GM23338 (cell line): ENCODE data around the gene MORC4. TPM values are rescaled to one million over a fixed set of nuclear protein-coding genes. Genes with fewer than 3 reads are reported as not detected.

Source experiments
- ATAC-seq: fragments of 200-7000 bp; cut with Tn5 transposase; 3 replicates; pipeline ENCODE4 v1.9.1; 2020
- DNase-seq: peaks from one replicate; pipeline ENCODE4 v3.0.0-alpha.2; 2015; ENCODE audit warnings: low spot score
- H2AFZ ChIP-seq: fragments of 200-600 bp; sonication (generic); 2 replicates; pipeline ENCODE4 v1.8.0; 2016; ENCODE audit warnings: antibody characterized with exemption, mild to moderate bottlenecking, moderate library complexity
- H3F3A ChIP-seq: fragments of 200-600 bp; sonication (generic); replicated peaks from 2 replicates; pipeline ENCODE4 v1.8.0; 2017; ENCODE audit warnings: antibody characterized with exemption, mixed run types, low read depth
- H3K27ac ChIP-seq: fragments of 200-600 bp; sonication (generic); 2 replicates; pipeline ENCODE4 v1.6.1; 2016; ENCODE audit warnings: low read depth
- H3K27me3 ChIP-seq: fragments of 200-600 bp; sonication (generic); 2 replicates; pipeline ENCODE4 v1.8.0; 2016; ENCODE audit warnings: mild to moderate bottlenecking, mixed run types, moderate library complexity; ENCODE audit not compliant: insufficient read depth
- H3K36me3 ChIP-seq: fragments of 200-600 bp; sonication (generic); 2 replicates; pipeline ENCODE4 v1.8.0; 2016; ENCODE audit warnings: mild to moderate bottlenecking; ENCODE audit not compliant: insufficient read depth
- H3K4me1 ChIP-seq: fragments of 200-600 bp; sonication (generic); 2 replicates; pipeline ENCODE4 v1.8.0; 2016; ENCODE audit warnings: mild to moderate bottlenecking, moderate library complexity; ENCODE audit not compliant: insufficient read depth
- H3K4me2 ChIP-seq: fragments of 200-600 bp; sonication (generic); 2 replicates; pipeline ENCODE4 v1.7.1; 2017; ENCODE audit warnings: mixed run types
- H3K4me3 ChIP-seq: fragments of 200-600 bp; sonication (generic); 2 replicates; pipeline ENCODE4 v1.6.1; 2016; ENCODE audit warnings: mixed run types
- H3K79me2 ChIP-seq: fragments of 200-600 bp; sonication (generic); replicated peaks from 2 replicates; pipeline ENCODE4 v1.8.0; 2017; ENCODE audit warnings: mild to moderate bottlenecking; ENCODE audit not compliant: insufficient read depth
- H3K9me2 ChIP-seq: fragments of 200-600 bp; sonication (generic); 2 replicates; pipeline ENCODE4 v1.8.0; 2017; ENCODE audit not compliant: insufficient read depth
- H4K20me1 ChIP-seq: fragments of 200-600 bp; sonication (generic); replicated peaks from 2 replicates; pipeline ENCODE4 v1.8.0; 2017; ENCODE audit warnings: mild to moderate bottlenecking; ENCODE audit not compliant: insufficient read depth
- H3K27ac Mint-ChIP-seq: 2 replicates; pipeline ENCODE4 v1.8.0; 2020; ENCODE audit warnings: inconsistent platforms, mild to moderate bottlenecking, moderate library complexity, mixed read lengths
- H3K27me3 Mint-ChIP-seq: 3 replicates; pipeline ENCODE4 v1.8.0; 2022; ENCODE audit warnings: low read depth, mild to moderate bottlenecking, moderate library complexity, mixed read lengths, inconsistent platforms; ENCODE audit not compliant: insufficient read depth, poor library complexity
- H3K36me3 Mint-ChIP-seq: 3 replicates; pipeline ENCODE4 v1.8.0; 2021; ENCODE audit warnings: low read depth, mild to moderate bottlenecking, inconsistent platforms, moderate library complexity, mixed read lengths
- H3K4me1 Mint-ChIP-seq: 3 replicates; pipeline ENCODE4 v1.8.0; 2020; ENCODE audit warnings: mild to moderate bottlenecking, inconsistent platforms, mixed read lengths
- H3K4me3 Mint-ChIP-seq: 3 replicates; pipeline ENCODE4 v1.8.0; 2021; ENCODE audit warnings: moderate library complexity, mild to moderate bottlenecking, inconsistent platforms, mixed read lengths
- H3K9me3 Mint-ChIP-seq: 3 replicates; pipeline ENCODE4 v1.8.0; 2020; ENCODE audit warnings: moderate library complexity, mild to moderate bottlenecking, inconsistent platforms, mixed read lengths
- CREB1 ChIP-seq: fragments of 250-450 bp; sonication (Bioruptor Pico); IDR thresholded peaks from 2 replicates; pipeline ENCODE4 v1.5.0; 2020; ENCODE audit warnings: low read depth, mild to moderate bottlenecking, moderate library complexity
- ETS1 ChIP-seq: IDR thresholded peaks from 2 replicates; pipeline ENCODE4 v1.6.1; 2016; ENCODE audit warnings: antibody characterized with exemption
- EZH2 ChIP-seq: fragments of 200-600 bp; sonication (generic); IDR thresholded peaks from one replicate; pipeline ENCODE4 v1.8.0; 2017; ENCODE audit warnings: antibody characterized with exemption, mild to moderate bottlenecking, low read depth; ENCODE audit not compliant: unreplicated experiment
- EZH2phosphoT487 ChIP-seq: fragments of 200-600 bp; sonication (generic); IDR thresholded peaks from one replicate; pipeline ENCODE4 v1.8.1; 2018; ENCODE audit warnings: antibody characterized with exemption; ENCODE audit not compliant: unreplicated experiment
- JUNB ChIP-seq: IDR thresholded peaks from one replicate; pipeline ENCODE4 v1.6.1; 2016; ENCODE audit warnings: antibody characterized with exemption; ENCODE audit not compliant: unreplicated experiment
- NANOG ChIP-seq: IDR thresholded peaks from 2 replicates; pipeline ENCODE4 v1.6.1; 2016; ENCODE audit warnings: antibody characterized with exemption, borderline replicate concordance
- POLR2AphosphoS5 ChIP-seq: IDR thresholded peaks from 2 replicates; pipeline ENCODE4 v1.6.1; 2016; ENCODE audit warnings: antibody characterized with exemption, low read depth
- REST ChIP-seq: IDR thresholded peaks from one replicate; pipeline ENCODE4 v1.6.1; 2018; ENCODE audit warnings: antibody characterized with exemption; ENCODE audit not compliant: unreplicated experiment
- STAT1 ChIP-seq: IDR thresholded peaks from one replicate; pipeline ENCODE4 v1.6.1; 2016; ENCODE audit warnings: antibody characterized with exemption; ENCODE audit not compliant: unreplicated experiment
- ZNF114 ChIP-seq: fragments of 250-450 bp; sonication (Bioruptor Pico); IDR thresholded peaks from 2 replicates; pipeline ENCODE4 v1.5.0; 2020; ENCODE audit warnings: mild to moderate bottlenecking, moderate library complexity
- ZNF331 ChIP-seq: fragments of 250-450 bp; sonication (Bioruptor Pico); IDR thresholded peaks from 2 replicates; pipeline ENCODE4 v1.5.0; 2020; ENCODE audit warnings: low read depth, mild to moderate bottlenecking, moderate library complexity
- polyA plus RNA-seq: library from polyadenylated mRNA; unstranded; fragments of >200 nt; fragmentation: Nextera tagmentation; extraction: Ambion mirVana; gene quantifications from 2 replicates; pipeline ENCODE4 v1.2.1, GENCODE V29; 2016
- total RNA-seq: library from RNA; depleted of rRNA; stranded (reverse); fragments of >200 nt; shearing (Covaris generic); gene quantifications from 2 replicates; pipeline ENCODE4 v1.2.3, GENCODE V29; 2014
- TF ChIP-seq, protein P1 (sequence below), 2 experiments: fragments of 200-600 bp in 1 of 2; sonication (generic) in 1 of 2; conservative IDR thresholded peaks; 2 replicates each; pipeline versions ENCODE4 v1.5.1 to v1.6.1; 2016 to 2017; ENCODE audit warnings: antibody characterized with exemption in 2 of 2, low read depth in 2 of 2, mild to moderate bottlenecking in 2 of 2, moderate library complexity in 1 of 2
- TF ChIP-seq, protein P2 (sequence below): fragments of 250-450 bp; sonication (Bioruptor Pico); IDR thresholded peaks from 2 replicates; pipeline ENCODE4 v1.5.0; 2020; ENCODE audit warnings: mild to moderate bottlenecking, moderate library complexity

The MORC4 gene
- total and polyA plus RNA-seq, 2 experiments from 2014 or later, result 1.6 to 1.7 TPM

GRCh38 chrX:106955004-106955772 lies 44.8 kb downstream of the MORC4 start:
- H3K79me2 ChIP-seq, result no peaks in the 10 kb centered on the region
- no peaks in the 10 kb centered on the region for H3K9me3 Mint-ChIP-seq
- ATAC-seq (no peak), DNase-seq (no peak)
- no peaks in the 10 kb centered on the region for H3K4me1 Mint-ChIP-seq
- H3F3A ChIP-seq, result no peaks in the 10 kb centered on the region
- H3K27ac Mint-ChIP-seq, result no peak overlapping the region
- H3K9me2 ChIP-seq, result no peaks in the 10 kb centered on the region
- H3K4me1 ChIP-seq, result no peaks in the 10 kb centered on the region
- H2AFZ ChIP-seq, result no peak overlapping the region
- no peak overlapping the region for H3K4me3 ChIP-seq
- H3K27me3 ChIP-seq, result no peaks in the 10 kb centered on the region
- H3K27ac ChIP-seq, result no peak overlapping the region
- no peaks in the 10 kb centered on the region; the same call in 2 of the 3 replicates for H3K36me3 Mint-ChIP-seq
- no peaks in the 10 kb centered on the region for H3K27me3 Mint-ChIP-seq
- H3K4me2 ChIP-seq, result no peak overlapping the region
- TF ChIP-seq STAT1, result no peak
- TF ChIP-seq EZH2, result no peak
- no peak for TF ChIP-seq CREB1 (CRISPR knock-in tag)
- no peak for TF ChIP-seq ZNF114
- TF ChIP-seq, protein P1, sequence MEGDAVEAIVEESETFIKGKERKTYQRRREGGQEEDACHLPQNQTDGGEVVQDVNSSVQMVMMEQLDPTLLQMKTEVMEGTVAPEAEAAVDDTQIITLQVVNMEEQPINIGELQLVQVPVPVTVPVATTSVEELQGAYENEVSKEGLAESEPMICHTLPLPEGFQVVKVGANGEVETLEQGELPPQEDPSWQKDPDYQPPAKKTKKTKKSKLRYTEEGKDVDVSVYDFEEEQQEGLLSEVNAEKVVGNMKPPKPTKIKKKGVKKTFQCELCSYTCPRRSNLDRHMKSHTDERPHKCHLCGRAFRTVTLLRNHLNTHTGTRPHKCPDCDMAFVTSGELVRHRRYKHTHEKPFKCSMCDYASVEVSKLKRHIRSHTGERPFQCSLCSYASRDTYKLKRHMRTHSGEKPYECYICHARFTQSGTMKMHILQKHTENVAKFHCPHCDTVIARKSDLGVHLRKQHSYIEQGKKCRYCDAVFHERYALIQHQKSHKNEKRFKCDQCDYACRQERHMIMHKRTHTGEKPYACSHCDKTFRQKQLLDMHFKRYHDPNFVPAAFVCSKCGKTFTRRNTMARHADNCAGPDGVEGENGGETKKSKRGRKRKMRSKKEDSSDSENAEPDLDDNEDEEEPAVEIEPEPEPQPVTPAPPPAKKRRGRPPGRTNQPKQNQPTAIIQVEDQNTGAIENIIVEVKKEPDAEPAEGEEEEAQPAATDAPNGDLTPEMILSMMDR (conservative IDR thresholded peaks at IDR 0.05; ENCODE audit: low read depth in 2 of 2), result no peak
- no peak for TF ChIP-seq NANOG
- TF ChIP-seq, protein P2, sequence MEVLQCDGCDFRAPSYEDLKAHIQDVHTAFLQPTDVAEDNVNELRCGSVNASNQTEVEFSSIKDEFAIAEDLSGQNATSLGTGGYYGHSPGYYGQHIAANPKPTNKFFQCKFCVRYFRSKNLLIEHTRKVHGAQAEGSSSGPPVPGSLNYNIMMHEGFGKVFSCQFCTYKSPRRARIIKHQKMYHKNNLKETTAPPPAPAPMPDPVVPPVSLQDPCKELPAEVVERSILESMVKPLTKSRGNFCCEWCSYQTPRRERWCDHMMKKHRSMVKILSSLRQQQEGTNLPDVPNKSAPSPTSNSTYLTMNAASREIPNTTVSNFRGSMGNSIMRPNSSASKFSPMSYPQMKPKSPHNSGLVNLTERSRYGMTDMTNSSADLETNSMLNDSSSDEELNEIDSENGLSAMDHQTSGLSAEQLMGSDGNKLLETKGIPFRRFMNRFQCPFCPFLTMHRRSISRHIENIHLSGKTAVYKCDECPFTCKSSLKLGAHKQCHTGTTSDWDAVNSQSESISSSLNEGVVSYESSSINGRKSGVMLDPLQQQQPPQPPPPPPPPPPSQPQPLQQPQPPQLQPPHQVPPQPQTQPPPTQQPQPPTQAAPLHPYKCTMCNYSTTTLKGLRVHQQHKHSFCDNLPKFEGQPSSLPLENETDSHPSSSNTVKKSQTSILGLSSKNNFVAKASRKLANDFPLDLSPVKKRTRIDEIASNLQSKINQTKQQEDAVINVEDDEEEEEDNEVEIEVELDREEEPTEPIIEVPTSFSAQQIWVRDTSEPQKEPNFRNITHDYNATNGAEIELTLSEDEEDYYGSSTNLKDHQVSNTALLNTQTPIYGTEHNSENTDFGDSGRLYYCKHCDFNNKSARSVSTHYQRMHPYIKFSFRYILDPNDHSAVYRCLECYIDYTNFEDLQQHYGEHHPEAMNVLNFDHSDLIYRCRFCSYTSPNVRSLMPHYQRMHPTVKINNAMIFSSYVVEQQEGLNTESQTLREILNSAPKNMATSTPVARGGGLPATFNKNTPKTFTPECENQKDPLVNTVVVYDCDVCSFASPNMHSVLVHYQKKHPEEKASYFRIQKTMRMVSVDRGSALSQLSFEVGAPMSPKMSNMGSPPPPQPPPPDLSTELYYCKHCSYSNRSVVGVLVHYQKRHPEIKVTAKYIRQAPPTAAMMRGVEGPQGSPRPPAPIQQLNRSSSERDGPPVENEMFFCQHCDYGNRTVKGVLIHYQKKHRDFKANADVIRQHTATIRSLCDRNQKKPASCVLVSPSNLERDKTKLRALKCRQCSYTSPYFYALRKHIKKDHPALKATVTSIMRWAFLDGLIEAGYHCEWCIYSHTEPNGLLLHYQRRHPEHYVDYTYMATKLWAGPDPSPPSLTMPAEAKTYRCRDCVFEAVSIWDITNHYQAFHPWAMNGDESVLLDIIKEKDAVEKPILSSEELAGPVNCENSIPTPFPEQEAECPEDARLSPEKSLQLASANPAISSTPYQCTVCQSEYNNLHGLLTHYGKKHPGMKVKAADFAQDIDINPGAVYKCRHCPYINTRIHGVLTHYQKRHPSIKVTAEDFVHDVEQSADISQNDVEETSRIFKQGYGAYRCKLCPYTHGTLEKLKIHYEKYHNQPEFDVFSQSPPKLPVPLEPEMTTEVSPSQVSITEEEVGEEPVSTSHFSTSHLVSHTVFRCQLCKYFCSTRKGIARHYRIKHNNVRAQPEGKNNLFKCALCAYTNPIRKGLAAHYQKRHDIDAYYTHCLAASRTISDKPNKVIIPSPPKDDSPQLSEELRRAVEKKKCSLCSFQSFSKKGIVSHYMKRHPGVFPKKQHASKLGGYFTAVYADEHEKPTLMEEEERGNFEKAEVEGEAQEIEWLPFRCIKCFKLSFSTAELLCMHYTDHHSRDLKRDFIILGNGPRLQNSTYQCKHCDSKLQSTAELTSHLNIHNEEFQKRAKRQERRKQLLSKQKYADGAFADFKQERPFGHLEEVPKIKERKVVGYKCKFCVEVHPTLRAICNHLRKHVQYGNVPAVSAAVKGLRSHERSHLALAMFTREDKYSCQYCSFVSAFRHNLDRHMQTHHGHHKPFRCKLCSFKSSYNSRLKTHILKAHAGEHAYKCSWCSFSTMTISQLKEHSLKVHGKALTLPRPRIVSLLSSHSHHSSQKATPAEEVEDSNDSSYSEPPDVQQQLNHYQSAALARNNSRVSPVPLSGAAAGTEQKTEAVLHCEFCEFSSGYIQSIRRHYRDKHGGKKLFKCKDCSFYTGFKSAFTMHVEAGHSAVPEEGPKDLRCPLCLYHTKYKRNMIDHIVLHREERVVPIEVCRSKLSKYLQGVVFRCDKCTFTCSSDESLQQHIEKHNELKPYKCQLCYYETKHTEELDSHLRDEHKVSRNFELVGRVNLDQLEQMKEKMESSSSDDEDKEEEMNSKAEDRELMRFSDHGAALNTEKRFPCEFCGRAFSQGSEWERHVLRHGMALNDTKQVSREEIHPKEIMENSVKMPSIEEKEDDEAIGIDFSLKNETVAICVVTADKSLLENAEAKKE (CRISPR knock-in tag), result no peak
- TF ChIP-seq ETS1, result no peak
- TF ChIP-seq JUNB, result no peak
- TF ChIP-seq REST, result no peak
- TF ChIP-seq ZNF331 (CRISPR knock-in tag), result no peak
- TF ChIP-seq EZH2phosphoT487, result no peak
- TF ChIP-seq POLR2AphosphoS5, result no peak
- no peaks in the 10 kb centered on the region for H4K20me1 ChIP-seq
- no peaks in the 10 kb centered on the region for H3K36me3 ChIP-seq
- H3K4me3 Mint-ChIP-seq, result no peak overlapping the region
